Right cardiac atrium (tissue), 5 donors: ENCODE results near the gene PTPRJ. TPM values are rescaled to one million over a fixed set of nuclear protein-coding genes. Genes with fewer than 3 reads are reported as not detected.

ENCODE experiments used
- ATAC-seq, 2 donors: fragments of 200-7000 bp; cut with Tn5 transposase; one replicate each; pipeline versions ENCODE4 v1.8.0 to v1.9.1; 2020; ENCODE audit warnings: moderate library complexity in 2 of 2, mild to moderate bottlenecking in 1 of 2
- DNase-seq, 3 donors: peaks; one replicate each; pipeline ENCODE4 v3.0.0-alpha.2; 2020
- H3K27ac ChIP-seq: one replicate; pipeline ENCODE4 v1.5.1; 2013; ENCODE audit warnings: mild to moderate bottlenecking, low read length, control low read depth, moderate library complexity
- H3K27me3 ChIP-seq: one replicate; pipeline ENCODE4 v1.6.1; 2013; ENCODE audit not compliant: control insufficient read depth, insufficient read depth
- H3K4me1 ChIP-seq: one replicate; pipeline ENCODE4 v1.6.1; 2013; ENCODE audit warnings: low read length; ENCODE audit not compliant: control insufficient read depth, insufficient read depth
- H3K4me3 ChIP-seq: one replicate; pipeline ENCODE4 v1.5.1; 2013; ENCODE audit warnings: low read length, control low read depth
- H3K9me3 ChIP-seq: one replicate; pipeline ENCODE4 v1.6.1; 2013; ENCODE audit warnings: low read length; ENCODE audit not compliant: control insufficient read depth
- WGBS: extraction: QIAGEN DNeasy Blood & Tissue Kit; methylation state at CpG from one replicate; pipeline ENCODE4 v1.1.7; 2013; 5-methylcytosine and 5-hydroxymethylcytosine counted together
- intact Hi-C, 4 donors: fragments of 100-400 bp; cut with DNase I; formaldehyde crosslinking; loops; one replicate each; pipeline versions ENCODE4 v1.11.0 to v1.14.0; 2022 to 2023
- polyA plus RNA-seq: library from polyadenylated mRNA; stranded (reverse); fragments of 200-250 nt; gene quantifications from one replicate; pipeline ENCODE4 v1.2.3, GENCODE V29; 2013
- total RNA-seq, 4 donors: library from RNA; stranded (reverse); fragmentation: NEBNext Ultra II Directional; extraction: Animal tissue kit (Norgen Biotek cat#: 25700); gene quantifications; one replicate each; pipeline ENCODE4 v1.2.1, GENCODE V29; 2021
- donor health status: healthy with polysubstance abuse.
- donor health status: DM: no; HTN: yes; CAD: no.
- donor health status: DM: no; HTN: no; CAD: no.
- donor health status: DM: no; HTN: yes; CAD: no; lungs with severe emphysema.
- donor health status: DM: yes; HTN: yes; CAD: no.

Gene PTPRJ
- total and polyA plus RNA-seq, 5 donors, result 1.8 to 8.7 (median 6.4) TPM

- intact Hi-C loops, result no loop called here
- WGBS, result 67% methylated on average over 2 of the region's 2 CpGs
- H3K9me3 ChIP-seq, result no peaks in the 10 kb centered on the region
- peak overlapping the region; percentile 86 for H3K27ac ChIP-seq
- ATAC-seq (peak; percentile 10 to 29), DNase-seq (no peak)
- no peaks in the 10 kb centered on the region for H3K4me1 ChIP-seq
- H3K4me3 ChIP-seq, result peak overlapping the region; percentile 16
- no peaks in the 10 kb centered on the region for H3K27me3 ChIP-seq
Observed at GRCh38 chr11:47987310-47987709, 7.0 kb downstream of the PTPRJ start.

- intact Hi-C loops, result no loop called here
- DNase-seq, result peak in 1 of 3 donors; percentile 30
- no peaks in the 10 kb centered on the region for H3K27me3 ChIP-seq
- H3K4me3 ChIP-seq, result peak overlapping the region; percentile 16
- peak; percentile 44 to 56 for ATAC-seq
- peak overlapping the region; percentile 86 for H3K27ac ChIP-seq
- H3K9me3 ChIP-seq, result no peaks in the 10 kb centered on the region
- no peaks in the 10 kb centered on the region for H3K4me1 ChIP-seq
- WGBS, result 22% methylated on average over 6 of the region's 6 CpGs
Observed at GRCh38 chr11:47987781-47988180, 7.4 kb downstream of the PTPRJ start.

- DNase-seq, result no peak
- Histone ChIP-seq H3K9me3 (no peaks in the 10 kb centered on the region), H3K4me3 (no peak overlapping the region), H3K4me1 (no peaks in the 10 kb centered on the region), H3K27ac (no peak overlapping the region), H3K27me3 (no peaks in the 10 kb centered on the region)
- 80% methylated on average over 2 of the region's 2 CpGs for whole genome bisulfite sequencing
- intact Hi-C loops, result no loop called here
- ATAC-seq, result no peak
Observed at GRCh38 chr11:47989779-47990178, 9.4 kb downstream of the PTPRJ start.

- Histone ChIP-seq H3K27ac (peak overlapping the region; percentile 18), H3K4me3 (no peak overlapping the region), H3K4me1 (no peaks in the 10 kb centered on the region), H3K27me3 (no peaks in the 10 kb centered on the region), H3K9me3 (no peaks in the 10 kb centered on the region)
- intact Hi-C loops, result no loop called here
- 17% methylated on average over 9 of the region's 9 CpGs for WGBS
- peak; percentile 55 to 66 for ATAC-seq
- no peak for DNase-seq
Observed at GRCh38 chr11:47991266-47991830, 11.0 kb downstream of the PTPRJ start.

- Histone ChIP-seq H3K27ac (no peak overlapping the region), H3K9me3 (no peaks in the 10 kb centered on the region), H3K4me3 (no peak overlapping the region), H3K4me1 (no peaks in the 10 kb centered on the region), H3K27me3 (no peaks in the 10 kb centered on the region)
- DNase-seq, result no peak
- WGBS, result 76% methylated on average over 6 of the region's 6 CpGs
- intact Hi-C loops, result no loop called here
- no peak for ATAC-seq
Observed at GRCh38 chr11:47991894-47992293, 11.5 kb downstream of the PTPRJ start.

- WGBS, result 84% methylated on average over 11 of the region's 11 CpGs
- H3K9me3 ChIP-seq, result no peaks in the 10 kb centered on the region
- ATAC-seq (peak in 1 of 2 donors; percentile 30), DNase-seq (no peak)
- H3K27ac ChIP-seq, result no peak overlapping the region
- no peaks in the 10 kb centered on the region for H3K27me3 ChIP-seq
- H3K4me3 ChIP-seq, result no peak overlapping the region
- no peaks in the 10 kb centered on the region for H3K4me1 ChIP-seq
- intact Hi-C loops, result no loop called here
Observed at GRCh38 chr11:47992959-47993820, 12.8 kb downstream of the PTPRJ start.

- intact Hi-C loops, result no loop called here
- DNase-seq (no peak), ATAC-seq (no peak)
- 98% methylated on average over 4 of the region's 4 CpGs for WGBS
- H3K27me3 ChIP-seq, result no peaks in the 10 kb centered on the region
- H3K4me3 ChIP-seq, result no peak overlapping the region
- H3K27ac ChIP-seq, result no peak overlapping the region
- H3K4me1 ChIP-seq, result no peaks in the 10 kb centered on the region
- H3K9me3 ChIP-seq, result peaks cover 2% of the 10 kb centered on the region
Observed at GRCh38 chr11:47994417-47994816, 14.1 kb downstream of the PTPRJ start.

GRCh38 chr11:47995360-47995769, 15.0 kb downstream of the PTPRJ start:
- intact Hi-C loops, result no loop called here
- no peaks in the 10 kb centered on the region for H3K4me1 ChIP-seq

GRCh38 chr11:47997063-47998053, 17.0 kb downstream of the PTPRJ start:
- Histone ChIP-seq H3K4me3 (no peak overlapping the region), H3K27me3 (no peaks in the 10 kb centered on the region), H3K27ac (no peak overlapping the region), H3K9me3 (peaks cover 2% of the 10 kb centered on the region), H3K4me1 (peaks cover 5% of the 10 kb centered on the region)
- intact Hi-C loops, result no loop called here
- 79% methylated on average over 15 of the region's 15 CpGs for WGBS
- no peak for ATAC-seq
- DNase-seq, result no peak

More at GRCh38 chr11:47995360-47995769, 15.0 kb downstream of the PTPRJ start:
- 91% methylated on average over 4 of the region's 4 CpGs for WGBS
- Histone ChIP-seq H3K27me3 (no peaks in the 10 kb centered on the region), H3K27ac (no peak overlapping the region), H3K4me3 (no peak overlapping the region), H3K9me3 (peaks cover 2% of the 10 kb centered on the region)
- ATAC-seq, result no peak
- DNase-seq, result no peak

- intact Hi-C loops, result no loop called here
Observed at GRCh38 chr11:47998345-47998732, 18.0 kb downstream of the PTPRJ start.

More at GRCh38 chr11:47998345-47998732, 18.0 kb downstream of the PTPRJ start:
- Histone ChIP-seq H3K4me3 (no peak overlapping the region), H3K9me3 (peaks cover 2% of the 10 kb centered on the region), H3K4me1 (peaks cover 5% of the 10 kb centered on the region), H3K27ac (no peak overlapping the region), H3K27me3 (no peaks in the 10 kb centered on the region)
- DNase-seq, result no peak
- no peak for ATAC-seq
- WGBS, result 94% methylated on average over 5 of the region's 5 CpGs
